ENCODE measurements around the gene SLF2. TPM values are rescaled to one million over a fixed set of nuclear protein-coding genes. Genes with fewer than 3 reads are reported as not detected.

SLF2 gene
- total and polyA plus RNA-seq, 2 of the 13 experiments (the other 11 are each of a cell fraction or from before 2014, with no cell fraction given) = 12.2 to 48.1 TPM

GRCh38 chr10:100998183-100998990, 85.6 kb downstream of the SLF2 start (continued):
- TF ChIP-seq CSRNP2 (CRISPR knock-in tag; conservative IDR thresholded peaks at IDR 0.05; ENCODE audit: low read depth) (no peak), ZNF776 (CRISPR knock-in tag; IDR thresholded peaks at IDR 0.05) (no peak), ZBTB20 (CRISPR knock-in tag; IDR thresholded peaks at IDR 0.05; ENCODE audit: borderline replicate concordance, low read depth) (no peak), HOMEZ (CRISPR knock-in tag; IDR thresholded peaks at IDR 0.05; ENCODE audit: low read depth) (no peak), SIX4 (CRISPR knock-in tag; IDR thresholded peaks at IDR 0.05) (no peak), NR2F1 (CRISPR knock-in tag; IDR thresholded peaks at IDR 0.05) (no peak), KDM6A (CRISPR knock-in tag; IDR thresholded peaks at IDR 0.05; ENCODE audit: low read depth) (0 out of 2 replicates have a peak, but pooled peaks have one; percentile 9), PRDM4 (CRISPR knock-in tag; IDR thresholded peaks at IDR 0.05; ENCODE audit: borderline replicate concordance) (no peak), CREB1 (IDR thresholded peaks at IDR 0.05) (no peak), CREB1 (CRISPR knock-in tag; IDR thresholded peaks at IDR 0.05) (no peak), ZNF747 (CRISPR knock-in tag; IDR thresholded peaks at IDR 0.05; ENCODE audit: borderline replicate concordance) (no peak), AHDC1 (CRISPR knock-in tag; IDR thresholded peaks at IDR 0.05; ENCODE audit: borderline replicate concordance) (0 out of 2 replicates have a peak, but pooled peaks have one; percentile 8), YEATS4 (CRISPR knock-in tag; IDR thresholded peaks at IDR 0.05; ENCODE audit: borderline replicate concordance) (no peak), EED (CRISPR knock-in tag; IDR thresholded peaks at IDR 0.05) (no peak), SOX13 (IDR thresholded peaks at IDR 0.05) (no peak), SOX13 (CRISPR knock-in tag; conservative IDR thresholded peaks at IDR 0.05 in 1 of 2, IDR thresholded peaks at IDR 0.05 in 1 of 2) (no peak), HOXA9 (CRISPR knock-in tag; IDR thresholded peaks at IDR 0.05; ENCODE audit: borderline replicate concordance) (0 out of 2 replicates have a peak, but pooled peaks have one; percentile 1)

Measured in HepG2 (cell line).